HG02642 (cell line): ENCODE results near the gene RECK.
"Not testable (repeated sequence)": the region's sequence is repeated elsewhere in the genome, so short reads cannot be mapped to it uniquely, and the experiment has no call there.

Experiments
- ATAC-seq: cut with Tn5 transposase; IDR thresholded peaks from one replicate; pipeline ENCODE4 v1.9.1; 2021; ENCODE audit warnings: mild to moderate bottlenecking; ENCODE audit not compliant: unreplicated experiment, poor library complexity

RECK gene

DNA sequence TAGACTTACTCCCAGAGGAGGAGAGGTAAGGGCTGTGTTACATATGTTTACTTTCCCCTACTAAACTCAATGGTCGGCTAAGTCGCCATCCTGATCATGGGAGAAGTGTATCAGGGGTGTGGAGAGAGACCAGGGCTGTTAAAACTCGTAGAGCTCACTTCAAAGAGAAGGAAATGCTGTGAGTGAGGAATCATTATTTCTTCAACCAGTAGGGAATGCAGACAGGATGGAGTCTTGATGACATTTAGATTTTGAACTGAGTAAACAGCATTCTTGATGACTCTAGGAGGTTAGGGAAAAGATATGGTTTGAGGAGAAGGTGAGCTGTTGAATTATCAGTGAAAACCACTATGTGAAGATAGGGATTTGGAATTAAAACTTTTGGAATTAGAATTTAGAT, 17.3 kb downstream of the RECK start:
- ATAC-seq: no peak

DNA sequence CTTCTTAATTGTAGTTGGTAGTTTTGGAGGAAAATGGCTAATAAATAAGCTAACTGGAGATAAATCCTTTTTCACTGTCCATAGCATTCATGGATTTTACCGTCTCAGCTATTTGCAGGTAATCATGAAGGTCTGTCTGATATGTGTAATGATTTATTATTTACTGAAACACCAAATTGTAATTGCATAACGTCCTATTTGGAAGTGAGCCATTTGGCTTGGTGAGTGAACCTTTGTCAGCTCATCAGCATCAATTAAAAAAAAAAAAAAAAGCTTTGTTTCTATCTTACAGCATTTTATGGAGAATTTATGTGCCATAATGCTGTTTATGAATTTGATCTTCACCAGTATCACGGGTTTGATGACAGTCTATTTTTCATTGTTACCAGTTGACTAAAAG, 20.2 kb downstream of the RECK start:
- no peak for ATAC-seq

DNA sequence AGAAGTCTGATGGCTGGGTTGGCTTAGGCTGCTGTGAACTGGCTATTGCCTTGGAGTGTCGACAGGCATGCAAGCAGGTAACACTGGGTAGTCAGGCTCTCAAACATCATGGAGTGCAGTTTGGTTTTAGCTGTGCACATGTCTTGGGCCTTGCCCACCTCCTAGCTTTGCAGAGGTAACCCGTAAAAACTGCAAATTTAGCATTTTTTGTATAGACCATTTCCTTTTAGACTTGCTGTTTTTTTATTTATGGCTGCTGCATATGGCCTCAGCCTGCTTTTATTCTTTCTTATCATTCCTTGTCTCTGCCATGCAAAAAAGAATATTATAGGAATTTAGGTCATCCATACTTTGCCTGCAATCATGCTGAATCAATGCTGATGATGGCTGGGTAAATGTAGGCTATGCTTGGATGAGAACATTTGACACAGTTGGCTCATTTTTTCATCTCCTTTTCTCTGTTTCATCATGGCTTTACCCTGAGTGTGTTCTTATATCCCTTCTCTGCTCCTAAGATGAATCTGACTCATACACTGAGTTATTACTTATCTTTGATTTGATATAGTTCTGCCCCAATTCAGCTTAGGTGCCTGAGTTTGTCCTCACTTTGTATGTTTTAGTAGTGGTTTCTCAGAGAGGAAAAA, 27.2 kb downstream of the RECK start:
- no peak for ATAC-seq

DNA sequence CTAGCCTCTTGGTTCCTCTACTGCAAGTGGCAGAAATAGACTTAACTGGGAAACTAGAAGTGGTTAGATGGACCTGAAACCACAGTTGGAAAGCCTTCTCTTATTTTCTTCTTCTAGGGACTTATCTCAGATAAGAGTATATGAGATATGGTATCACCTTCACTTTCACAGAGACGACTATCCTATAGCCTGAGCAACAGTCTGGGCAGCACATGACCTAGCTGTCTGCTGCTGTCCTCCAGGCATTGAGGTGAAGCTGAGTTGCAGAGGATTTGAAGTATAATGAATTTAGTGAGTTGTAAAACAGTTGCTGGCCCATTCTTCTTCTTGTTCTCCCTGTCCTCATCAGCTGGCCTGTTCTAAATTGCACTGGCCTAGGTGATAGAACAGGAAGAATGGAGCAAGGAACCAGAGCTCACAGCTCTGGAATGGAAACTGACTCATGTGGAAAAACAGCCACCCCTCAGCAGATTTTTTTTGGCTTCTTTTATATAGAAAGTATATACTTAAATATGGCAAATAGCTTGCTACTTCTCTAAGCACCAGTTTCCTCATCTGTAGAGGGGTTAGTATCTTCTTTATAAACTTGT, 27.8 kb downstream of the RECK start:
- ATAC-seq: no peak

DNA sequence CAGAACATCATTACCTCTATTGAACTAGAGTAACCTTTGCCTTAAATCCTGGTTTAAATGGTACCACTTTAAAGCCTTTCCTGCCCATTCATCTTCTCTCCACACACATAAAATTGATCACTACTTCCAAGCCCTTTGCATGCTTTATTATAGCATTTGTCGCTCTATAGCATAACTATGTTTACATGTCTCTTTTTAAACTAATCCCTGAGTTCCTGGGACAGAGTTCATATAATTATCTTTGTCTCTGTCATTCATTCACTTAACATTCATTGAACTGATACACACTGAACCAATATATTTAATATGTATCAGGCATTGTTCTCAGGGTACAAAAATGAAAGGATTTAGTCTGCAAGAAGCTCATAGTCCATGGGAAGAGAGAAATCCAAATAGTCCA, 37.3 kb downstream of the RECK start:
- ATAC-seq: no peak

DNA sequence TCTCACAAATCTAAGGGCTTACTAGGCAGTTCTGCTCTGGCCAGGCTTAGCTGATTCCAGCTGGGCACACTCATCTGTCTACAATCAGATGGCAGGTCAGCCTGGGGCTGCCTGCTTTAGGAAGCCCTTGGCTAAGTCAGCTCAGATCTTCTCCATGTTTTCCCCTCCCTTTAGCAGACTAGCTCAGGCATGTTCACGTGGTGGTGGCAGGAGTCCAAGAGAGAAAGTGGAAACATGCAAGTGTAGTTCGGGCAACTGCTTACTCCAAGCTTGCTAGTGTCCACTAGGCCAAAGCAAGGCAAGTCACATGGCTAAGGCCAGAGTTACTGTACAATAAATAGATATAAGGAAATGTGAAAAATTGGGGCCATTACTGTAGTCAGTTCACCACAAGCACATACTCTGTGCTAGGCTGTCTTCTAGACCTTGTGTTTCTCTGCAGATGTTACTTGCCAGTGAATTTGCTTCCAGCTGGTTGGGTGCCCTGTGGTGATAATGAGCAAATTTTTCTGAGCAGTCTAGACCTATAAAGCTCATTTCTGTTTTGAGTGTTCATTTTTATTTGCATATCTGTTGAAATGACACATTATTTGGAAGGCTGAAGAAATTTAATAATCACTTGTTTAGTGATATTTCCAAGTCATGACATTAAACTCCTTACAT, 38.3 kb downstream of the RECK start:
- ATAC-seq: no peak

DNA sequence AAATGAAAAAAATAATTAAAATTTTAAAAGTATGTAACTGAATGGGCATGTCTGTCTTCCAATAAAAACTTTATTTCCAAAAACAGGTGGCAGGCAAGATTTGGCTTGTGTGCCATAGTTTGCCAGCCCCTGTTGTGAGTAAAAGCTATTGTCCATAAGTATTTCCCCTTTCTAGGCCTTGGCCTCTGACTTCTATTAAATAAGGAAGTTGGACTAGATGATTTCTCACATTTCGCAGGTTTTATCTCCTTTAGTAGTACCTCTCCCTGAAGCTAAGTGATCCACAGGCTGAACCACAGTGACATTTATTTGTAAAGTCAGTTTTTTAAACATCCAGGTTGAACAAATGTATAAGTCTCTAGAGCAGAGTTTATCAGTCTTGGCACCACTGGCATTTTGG, 41.3 kb downstream of the RECK start:
- no peak for ATAC-seq

DNA sequence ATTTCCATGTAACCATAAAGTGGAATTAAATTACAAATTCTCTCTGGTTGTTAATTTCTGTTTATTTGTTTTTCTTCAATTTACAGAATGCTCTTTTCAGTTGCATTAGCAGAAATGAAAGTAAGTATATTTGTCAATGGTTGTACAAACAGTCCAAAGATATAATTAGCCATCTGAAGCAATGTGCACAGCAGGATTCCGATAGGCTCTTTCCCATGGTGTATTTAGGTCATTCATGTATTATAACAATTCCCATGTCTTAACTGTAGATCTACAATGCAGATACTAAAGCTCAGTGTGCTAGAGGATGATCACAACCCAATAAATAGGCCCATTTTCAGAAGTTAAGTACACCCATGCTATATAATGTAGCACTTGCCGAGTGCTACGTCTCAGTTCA, 43.8 kb downstream of the RECK start:
- no peak for ATAC-seq

DNA sequence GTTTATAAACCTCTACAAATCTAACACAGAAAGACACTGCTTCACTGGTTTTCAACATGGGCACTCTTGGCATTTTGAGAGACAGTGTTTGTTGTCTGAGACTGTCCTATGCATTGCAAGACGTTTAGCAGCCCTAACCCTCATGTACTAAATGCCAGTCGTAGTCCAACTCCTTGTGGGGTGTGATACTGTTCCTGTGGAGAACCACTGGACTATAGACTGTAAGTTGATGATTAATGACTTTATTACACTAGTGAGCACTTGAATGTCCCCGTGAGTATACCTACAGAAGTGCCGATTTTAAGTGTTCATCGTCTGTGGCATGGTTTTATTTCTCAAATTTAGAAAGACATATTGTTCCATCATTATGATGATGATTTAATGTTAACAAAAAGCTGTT, 46.2 kb downstream of the RECK start:
- ATAC-seq: no peak

DNA sequence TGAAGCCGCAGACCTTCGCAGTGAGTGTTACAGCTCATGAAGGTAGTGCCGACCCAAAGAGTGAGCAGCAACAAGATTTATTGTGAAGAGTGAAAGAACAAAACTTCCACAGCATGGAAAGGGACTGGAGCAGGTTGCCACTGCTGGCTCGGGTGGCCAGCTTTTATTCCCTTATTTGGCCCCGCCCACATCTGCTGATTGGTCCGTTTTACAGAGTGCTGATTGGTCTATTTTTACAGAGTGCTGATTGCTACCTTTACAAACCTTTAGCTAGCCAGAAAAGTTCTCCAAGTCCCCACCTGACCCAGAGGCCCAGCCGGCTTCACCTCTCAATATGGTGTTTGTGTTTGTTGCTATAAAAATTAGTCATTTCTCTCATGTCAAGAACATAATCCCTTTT, 49.7 kb downstream of the RECK start:
- ATAC-seq: no peak

DNA sequence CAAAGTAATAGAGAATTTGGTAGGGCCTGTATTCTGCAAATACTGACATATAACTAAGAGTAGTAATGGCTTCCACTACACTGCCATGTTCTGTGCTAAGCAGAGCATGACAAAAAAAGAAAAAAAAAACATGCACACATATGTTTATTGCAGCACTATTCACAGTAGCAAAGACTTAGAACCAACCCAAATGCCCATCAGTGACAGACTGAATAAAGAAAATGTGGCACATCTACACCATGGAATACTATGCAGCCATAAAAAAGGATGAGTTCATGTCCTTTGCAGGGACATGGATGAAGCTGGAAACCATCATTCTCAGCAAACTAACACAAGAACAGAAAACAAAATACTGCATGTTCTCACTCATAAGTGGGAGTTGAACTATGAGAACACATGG, 50.3 kb downstream of the RECK start:
- ATAC-seq: not testable (repeated sequence)

DNA sequence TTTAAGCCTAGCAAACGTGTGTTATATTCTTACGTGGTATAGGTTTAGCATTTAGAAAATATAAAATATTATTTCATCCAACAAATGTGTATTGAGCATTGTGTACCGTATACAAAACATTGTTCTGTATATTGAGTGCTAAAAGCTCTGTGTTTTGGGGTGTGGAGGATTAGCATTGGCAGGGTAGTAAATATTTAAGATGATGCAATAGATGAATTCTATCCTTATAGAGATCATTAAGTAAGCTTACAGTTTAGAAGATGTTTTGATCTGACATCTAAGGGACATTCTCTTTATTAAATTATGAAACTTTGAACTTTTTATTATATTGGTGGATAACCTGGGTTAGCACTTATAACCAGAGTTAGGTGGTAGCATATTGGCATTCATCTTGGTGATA, 51.3 kb downstream of the RECK start:
- no peak for ATAC-seq

DNA sequence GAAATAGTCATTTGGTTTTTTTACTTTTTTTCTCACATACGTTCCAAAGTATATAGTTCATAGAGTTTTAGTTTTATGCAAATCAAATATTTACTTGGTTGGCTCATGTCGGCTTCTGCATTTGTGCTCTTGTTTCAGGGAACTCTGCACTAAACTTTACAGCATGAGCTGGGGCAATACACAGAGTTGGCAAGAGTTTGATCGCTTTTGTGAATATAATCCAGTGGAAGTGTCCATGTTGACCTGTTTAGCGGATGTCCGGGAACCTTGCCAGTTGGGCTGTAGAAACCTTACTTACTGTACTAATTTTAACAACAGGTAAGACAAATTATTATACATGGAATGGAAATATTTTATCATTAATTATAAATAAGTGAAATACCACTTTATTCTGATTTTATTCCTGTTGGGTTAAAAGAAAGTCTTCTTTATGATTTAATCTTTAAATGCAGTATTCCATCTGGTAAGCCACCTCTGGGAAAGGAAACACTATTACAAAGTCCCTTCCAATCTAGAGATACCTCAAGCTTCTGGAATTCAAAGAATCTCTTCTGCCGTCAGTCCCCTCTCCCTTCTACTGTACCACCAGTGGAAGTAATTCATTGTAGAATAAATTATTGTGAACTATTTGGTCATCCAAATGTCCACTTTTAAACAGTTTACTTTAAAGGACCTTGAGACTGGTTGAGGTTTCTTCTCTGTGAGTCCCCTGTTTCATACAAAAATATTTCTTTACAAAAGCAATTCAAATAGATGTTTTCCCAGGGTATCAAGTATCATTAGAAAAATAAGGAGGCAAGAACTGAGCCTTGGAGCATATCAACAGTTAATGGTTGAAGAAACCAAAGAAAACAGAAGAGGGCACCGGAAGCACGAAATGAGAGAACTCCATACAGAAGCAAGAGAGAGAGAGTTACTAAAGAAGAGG, 54.6 kb downstream of the RECK start:
- ATAC-seq: no peak

DNA sequence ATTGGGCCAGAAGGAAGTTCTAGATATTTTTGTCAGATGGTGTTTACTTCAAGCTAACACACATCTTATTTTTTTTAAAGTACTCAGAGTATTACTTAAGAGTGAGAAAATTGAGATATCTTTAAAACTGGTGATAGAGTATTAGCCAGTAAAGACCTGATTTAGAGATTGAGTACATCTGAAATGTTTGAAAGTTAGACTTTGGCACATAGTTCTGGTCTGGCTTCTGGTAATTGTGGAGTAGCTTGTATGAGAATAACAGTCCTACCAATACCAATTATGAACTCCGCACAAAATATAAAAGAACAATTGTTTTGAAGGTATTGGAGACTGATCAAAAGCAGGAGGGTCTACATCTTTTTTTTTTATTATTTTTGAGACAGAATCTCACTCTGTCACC, 55.3 kb downstream of the RECK start:
- no peak for ATAC-seq

DNA sequence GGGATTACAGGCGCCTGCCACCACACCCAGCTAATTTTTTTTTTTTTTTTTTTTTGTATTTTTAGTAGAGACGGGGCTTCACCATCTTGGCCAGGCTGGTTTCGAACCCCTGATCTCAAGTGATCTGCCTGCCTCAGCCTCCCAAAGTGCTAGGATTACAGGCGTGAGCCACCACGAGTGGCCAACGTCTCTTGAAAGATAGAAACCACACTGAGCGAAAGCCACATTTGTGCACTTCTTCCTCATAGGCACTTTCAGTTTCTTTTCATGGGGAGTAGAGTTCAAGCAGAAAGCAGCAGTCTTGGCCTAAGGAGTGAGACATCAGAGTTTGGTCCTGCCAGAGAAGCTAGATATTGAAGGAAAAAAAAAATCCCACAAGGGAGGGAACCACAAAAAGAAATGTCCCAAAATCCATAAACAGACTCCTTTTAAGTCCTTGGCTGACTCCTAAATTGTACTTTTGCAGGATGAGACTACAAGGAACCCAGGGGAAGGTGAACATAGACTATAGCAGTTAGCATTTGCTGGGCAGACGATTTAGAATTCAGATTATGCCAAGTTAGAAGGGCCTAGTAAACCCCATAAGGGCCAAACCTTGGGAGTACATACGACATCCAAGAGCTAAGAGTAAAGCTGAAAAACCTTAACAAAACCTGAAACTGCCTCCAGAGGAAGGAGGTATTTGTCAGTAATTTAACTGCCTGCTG, 55.9 kb downstream of the RECK start:
- peak; percentile 77 for ATAC-seq

DNA sequence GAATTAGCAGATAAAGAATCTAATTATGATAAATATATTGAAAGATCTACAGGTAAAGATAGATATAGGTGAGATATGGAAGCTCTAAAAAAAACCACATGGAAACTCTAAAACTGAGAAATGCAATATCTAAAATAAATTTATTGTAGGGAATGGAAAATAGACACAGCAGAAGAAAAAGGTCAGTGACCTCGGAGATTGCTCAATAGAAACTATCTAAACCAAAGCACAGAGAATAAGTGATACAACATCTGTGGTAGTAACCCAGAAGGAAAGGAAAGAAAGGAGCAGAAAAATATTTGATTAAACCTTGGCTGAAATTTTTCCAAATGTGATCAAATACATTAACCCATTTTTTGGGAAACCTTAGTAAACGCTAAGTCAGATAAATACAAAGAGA, 56.7 kb downstream of the RECK start:
- ATAC-seq: no peak

DNA sequence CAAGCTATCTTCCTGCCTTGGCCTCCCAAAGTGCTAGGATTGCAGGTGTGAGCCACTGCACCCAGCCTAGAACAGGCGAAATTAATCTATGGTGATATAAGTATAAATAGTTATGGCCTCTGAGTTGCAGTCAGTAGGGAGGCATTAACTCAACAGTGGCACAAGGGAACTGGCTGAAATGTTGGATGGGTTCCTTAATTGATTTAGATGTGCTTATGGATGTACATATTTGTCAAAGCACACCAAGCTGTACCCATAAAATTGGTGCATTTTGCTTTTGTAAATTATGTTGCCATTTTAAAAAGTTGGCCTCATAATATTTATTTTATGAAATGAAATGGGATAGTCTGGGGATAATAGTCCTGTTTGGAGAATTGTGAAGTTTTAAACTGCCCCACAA, 63.0 kb downstream of the RECK start:
- ATAC-seq: no peak

DNA sequence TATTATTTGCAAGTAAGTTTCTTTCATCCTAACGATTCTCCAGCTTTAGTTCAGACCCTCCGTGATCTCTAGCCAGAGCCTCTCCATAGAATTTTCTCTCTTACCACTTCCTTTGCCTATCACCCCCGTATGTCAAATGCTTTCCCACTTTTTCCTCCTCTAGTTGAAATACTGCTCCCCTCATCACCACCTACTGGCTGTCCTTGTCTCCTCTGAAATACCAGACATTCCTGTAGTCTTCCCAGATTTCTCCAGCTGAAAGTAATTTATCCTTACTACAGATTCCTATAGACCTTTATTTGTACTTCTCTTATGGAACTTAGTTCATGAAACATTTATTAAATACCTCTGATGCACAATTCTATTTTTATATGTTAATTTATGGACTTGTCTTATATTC, 63.8 kb downstream of the RECK start:
- ATAC-seq: no peak

DNA sequence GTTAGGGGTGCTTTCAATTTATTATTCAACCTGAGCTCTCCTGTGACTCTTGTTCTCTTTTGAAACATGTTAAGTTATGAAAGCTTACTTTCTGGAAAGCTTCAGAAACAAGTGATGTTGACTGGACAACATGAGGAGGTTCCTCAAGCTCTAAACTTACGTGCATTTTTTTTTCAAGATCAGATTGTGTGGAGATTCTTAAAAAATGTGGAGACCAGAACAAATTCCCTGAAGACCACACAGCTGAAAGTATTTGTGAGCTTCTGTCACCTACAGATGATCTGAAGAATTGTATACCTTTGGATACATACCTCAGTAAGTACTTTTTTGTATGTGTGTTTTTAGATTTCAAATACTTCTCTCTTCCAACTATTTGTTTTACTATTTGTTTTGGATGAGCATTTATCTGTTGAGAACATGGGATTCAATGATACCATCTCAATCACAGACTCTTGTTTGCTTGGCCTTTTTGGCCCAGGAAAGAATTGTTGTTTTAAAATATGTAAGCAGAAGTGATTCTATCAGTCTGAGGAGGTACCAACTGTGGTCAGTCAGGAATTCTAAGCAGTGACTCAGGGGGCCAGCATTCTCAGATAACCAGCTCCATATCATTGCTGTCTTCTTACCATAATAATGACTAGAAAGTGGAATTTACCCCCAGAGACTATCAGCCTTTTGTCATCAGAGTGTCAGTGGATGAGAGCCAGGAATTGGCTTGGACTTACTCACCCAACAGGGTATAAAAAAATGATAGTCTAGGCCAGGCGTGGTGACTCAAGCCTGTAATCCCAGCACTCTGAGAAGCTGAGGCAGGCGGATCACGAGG, 65.4 kb downstream of the RECK start:
- ATAC-seq: no peak
